Measurements from ENCODE around the gene ZNF511.
A peak's percentile ranks its signal among the peaks of the same experiment; 100 is the strongest.

Gene ZNF511

GRCh38 chr10:133336577-133337369, 28.1 kb downstream of the ZNF511 start, which contains the start of gene CALY (continued):
- TF ChIP-seq ZNF518A (tag by site-specific recombination; conservative IDR thresholded peaks at IDR 0.05; ENCODE audit: low read depth) (no peak), ZBTB6 (tag by site-specific recombination; IDR thresholded peaks at IDR 0.05) (no peak), ZNF510 (tag by site-specific recombination; IDR thresholded peaks at IDR 0.05; ENCODE audit: insufficient replicate concordance) (no peak), ZNF391 (tag by site-specific recombination; IDR thresholded peaks at IDR 0.05; ENCODE audit: borderline replicate concordance, low read depth) (no peak), TCF7L2 (IDR thresholded peaks at IDR 0.05; ENCODE audit: borderline replicate concordance, low read depth, low read length) (no peak), ZNF280D (tag by site-specific recombination; IDR thresholded peaks at IDR 0.05) (no peak), BCL6B (tag by site-specific recombination; IDR thresholded peaks at IDR 0.05) (no peak), ZNF626 (tag by site-specific recombination; IDR thresholded peaks at IDR 0.05) (no peak), ZNF394 (tag by site-specific recombination; IDR thresholded peaks at IDR 0.05; ENCODE audit: borderline replicate concordance) (no peak), ZNF132 (tag by site-specific recombination; IDR thresholded peaks at IDR 0.05; ENCODE audit: borderline replicate concordance) (no peak), ZNF174 (tag by site-specific recombination; IDR thresholded peaks at IDR 0.05) (no peak), SCRT1 (tag by site-specific recombination; IDR thresholded peaks at IDR 0.05; ENCODE audit: borderline replicate concordance) (peak; percentile 91), ZNF221 (tag by site-specific recombination; IDR thresholded peaks at IDR 0.05; ENCODE audit: borderline replicate concordance) (no peak), ZNF311 (tag by site-specific recombination; IDR thresholded peaks at IDR 0.05; ENCODE audit: borderline replicate concordance) (no peak), ZNF426 (tag by site-specific recombination; IDR thresholded peaks at IDR 0.05) (no peak), ZNF146 (tag by site-specific recombination; IDR thresholded peaks at IDR 0.05) (0 out of 2 replicates have a peak, but pooled peaks have one; percentile 3), WT1 (tag by site-specific recombination; IDR thresholded peaks at IDR 0.05) (no peak), ZNF664 (tag by site-specific recombination; IDR thresholded peaks at IDR 0.05) (no peak), KLF1 (tag by site-specific recombination; IDR thresholded peaks at IDR 0.05) (peak; percentile 70), ZNF558 (tag by site-specific recombination; IDR thresholded peaks at IDR 0.05) (no peak), ZNF202 (tag by site-specific recombination; IDR thresholded peaks at IDR 0.05; ENCODE audit: borderline replicate concordance) (no peak)
- TF ChIP-seq, protein P1, sequence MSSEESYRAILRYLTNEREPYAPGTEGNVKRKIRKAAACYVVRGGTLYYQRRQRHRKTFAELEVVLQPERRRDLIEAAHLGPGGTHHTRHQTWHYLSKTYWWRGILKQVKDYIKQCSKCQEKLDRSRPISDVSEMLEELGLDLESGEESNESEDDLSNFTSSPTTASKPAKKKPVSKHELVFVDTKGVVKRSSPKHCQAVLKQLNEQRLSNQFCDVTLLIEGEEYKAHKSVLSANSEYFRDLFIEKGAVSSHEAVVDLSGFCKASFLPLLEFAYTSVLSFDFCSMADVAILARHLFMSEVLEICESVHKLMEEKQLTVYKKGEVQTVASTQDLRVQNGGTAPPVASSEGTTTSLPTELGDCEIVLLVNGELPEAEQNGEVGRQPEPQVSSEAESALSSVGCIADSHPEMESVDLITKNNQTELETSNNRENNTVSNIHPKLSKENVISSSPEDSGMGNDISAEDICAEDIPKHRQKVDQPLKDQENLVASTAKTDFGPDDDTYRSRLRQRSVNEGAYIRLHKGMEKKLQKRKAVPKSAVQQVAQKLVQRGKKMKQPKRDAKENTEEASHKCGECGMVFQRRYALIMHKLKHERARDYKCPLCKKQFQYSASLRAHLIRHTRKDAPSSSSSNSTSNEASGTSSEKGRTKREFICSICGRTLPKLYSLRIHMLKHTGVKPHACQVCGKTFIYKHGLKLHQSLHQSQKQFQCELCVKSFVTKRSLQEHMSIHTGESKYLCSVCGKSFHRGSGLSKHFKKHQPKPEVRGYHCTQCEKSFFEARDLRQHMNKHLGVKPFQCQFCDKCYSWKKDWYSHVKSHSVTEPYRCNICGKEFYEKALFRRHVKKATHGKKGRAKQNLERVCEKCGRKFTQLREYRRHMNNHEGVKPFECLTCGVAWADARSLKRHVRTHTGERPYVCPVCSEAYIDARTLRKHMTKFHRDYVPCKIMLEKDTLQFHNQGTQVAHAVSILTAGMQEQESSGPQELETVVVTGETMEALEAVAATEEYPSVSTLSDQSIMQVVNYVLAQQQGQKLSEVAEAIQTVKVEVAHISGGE (tag by site-specific recombination; conservative IDR thresholded peaks at IDR 0.05; ENCODE audit: low read depth) = peak; percentile 26; the same call in 1 of the 2 replicates

All from HEK293 (cell line).